GM19397 (cell line): Measurements from ENCODE around the gene SSBP2.

Source experiments
- ATAC-seq: cut with Tn5 transposase; IDR thresholded peaks from one replicate; pipeline ENCODE4 v1.9.1; 2021; ENCODE audit warnings: mild to moderate bottlenecking, moderate library complexity; ENCODE audit not compliant: unreplicated experiment

Gene SSBP2

GRCh38 chr5:81402192-81402930 lies 348.5 kb downstream of the SSBP2 start:
- ATAC-seq, result no peak

- ATAC-seq, result no peak
Observed at GRCh38 chr5:81401266-81401665, 349.6 kb downstream of the SSBP2 start.

- no peak for ATAC-seq
Observed at GRCh38 chr5:81400375-81400774, 350.5 kb downstream of the SSBP2 start.

- no peak for ATAC-seq
Observed at GRCh38 chr5:81398741-81399140, 352.2 kb downstream of the SSBP2 start.

- ATAC-seq, result no peak
Observed at GRCh38 chr5:81397176-81397575, 353.7 kb downstream of the SSBP2 start.

- no peak for ATAC-seq
Observed at GRCh38 chr5:81395262-81395661, 355.6 kb downstream of the SSBP2 start.

- no peak for ATAC-seq
Observed at GRCh38 chr5:81393783-81394718, 356.8 kb downstream of the SSBP2 start, which contains the start of gene ACOT12. Gene ACOT12 (minus strand): TSS chr5:81394134. CDS start chr5:81394114, 20 bp downstream.

GRCh38 chr5:81393430-81393782 lies 357.5 kb downstream of the SSBP2 start:
- ATAC-seq, result no peak

- ATAC-seq, result no peak
Observed at GRCh38 chr5:81389025-81389424, 361.9 kb downstream of the SSBP2 start.

GRCh38 chr5:81388169-81388568 lies 362.7 kb downstream of the SSBP2 start:
- ATAC-seq, result no peak

GRCh38 chr5:81383867-81384266 lies 367.0 kb downstream of the SSBP2 start:
- ATAC-seq, result no peak

GRCh38 chr5:81371354-81371876 lies 379.5 kb downstream of the SSBP2 start:
- ATAC-seq, result no peak

GRCh38 chr5:81370912-81371311 lies 380.0 kb downstream of the SSBP2 start:
- no peak for ATAC-seq

- no peak for ATAC-seq
Observed at GRCh38 chr5:81365541-81365940, 385.4 kb downstream of the SSBP2 start.

- no peak for ATAC-seq
Observed at GRCh38 chr5:81363093-81363871, 387.6 kb downstream of the SSBP2 start.
